Loucy (cell line): ENCODE results near the gene MSX1.

Source experiments
- CTCF ChIP-seq: fragments of 200-600 bp; sonication (generic); conservative IDR thresholded peaks from 2 replicates; pipeline ENCODE4 v1.5.1; 2014; ENCODE audit warnings: mild to moderate bottlenecking, antibody characterized with exemption, low read length
- EZH2phosphoT487 ChIP-seq: fragments of 200-600 bp; IDR thresholded peaks from 2 replicates; pipeline ENCODE4 v1.6.1; 2018; ENCODE audit warnings: antibody characterized with exemption, mild to moderate bottlenecking, moderate library complexity, borderline replicate concordance

- no peak for TF ChIP-seq CTCF
- TF ChIP-seq EZH2phosphoT487 = no peak
Observed at GRCh38 chr4:4867375-4868039, 8.0 kb downstream of the MSX1 start.
